WTC11 (cell line): Measurements from ENCODE around the gene SGSH. TPM values are rescaled to one million over a fixed set of nuclear protein-coding genes. Genes with fewer than 3 reads are reported as not detected.
A peak's percentile ranks its signal among the peaks of the same experiment; 100 is the strongest.

Experiments used
- ATAC-seq: fragments of 200-7000 bp; cut with Tn5 transposase; 2 replicates; pipeline ENCODE4 v1.10.0; 2021; ENCODE audit warnings: mild to moderate bottlenecking, moderate library complexity
- CTCF ChIA-PET: fragments of 300-600 bp; sonication (Branson Sonifier 250); formaldehyde crosslinking; loops from one replicate; lab custom pipeline; 2021; ENCODE audit warnings: antibody characterized with exemption; lab: Charles Lee
- POLR2A ChIA-PET: fragments of 350-600 bp; sonication (Branson Sonifier 250); formaldehyde crosslinking; loops from one replicate; lab custom pipeline; 2021; ENCODE audit warnings: antibody characterized with exemption; lab: Charles Lee
- DNase-seq: peaks from one replicate; pipeline ENCODE4 v3.0.0; 2021; ENCODE audit warnings: low spot score
- H3K27ac Mint-ChIP-seq: 2 replicates; pipeline ENCODE4 v1.8.0; 2021; ENCODE audit warnings: mixed read lengths
- H3K27me3 Mint-ChIP-seq: 2 replicates; pipeline ENCODE4 v1.8.0; 2021; ENCODE audit warnings: low read depth, mild to moderate bottlenecking, moderate library complexity, mixed read lengths
- H3K36me3 Mint-ChIP-seq: 2 replicates; pipeline ENCODE4 v1.8.0; 2021; ENCODE audit warnings: mixed read lengths
- H3K4me1 Mint-ChIP-seq: 2 replicates; pipeline ENCODE4 v1.8.0; 2022; ENCODE audit warnings: mixed read lengths
- H3K4me3 Mint-ChIP-seq: 2 replicates; pipeline ENCODE4 v1.8.0; 2021; ENCODE audit warnings: mild to moderate bottlenecking, moderate library complexity, mixed read lengths
- H3K9me3 Mint-ChIP-seq: 2 replicates; pipeline ENCODE4 v1.8.0; 2021; ENCODE audit warnings: mixed read lengths
- CBFB ChIP-seq: sonication (generic); formaldehyde crosslinking; IDR thresholded peaks from 2 replicates; pipeline ENCODE4 v1.8.1; 2022; ENCODE audit warnings: mild to moderate bottlenecking, low read depth, missing genetic modification reagents
- CREB1 ChIP-seq: sonication (generic); formaldehyde crosslinking; IDR thresholded peaks from 2 replicates; pipeline ENCODE4 v1.8.0; 2023; ENCODE audit warnings: mild to moderate bottlenecking, missing genetic modification reagents
- NFATC4 ChIP-seq: fragments of 250-450 bp; sonication (Bioruptor Pico); IDR thresholded peaks from 2 replicates; pipeline ENCODE4 v1.9.0; 2021; ENCODE audit warnings: mild to moderate bottlenecking
- RELA ChIP-seq: sonication (generic); formaldehyde crosslinking; IDR thresholded peaks from 2 replicates; pipeline ENCODE4 v1.8.1; 2022; ENCODE audit warnings: missing genetic modification reagents, mild to moderate bottlenecking, borderline replicate concordance
- SOX15 ChIP-seq: fragments of 250-450 bp; sonication (Bioruptor Pico); IDR thresholded peaks from 2 replicates; pipeline ENCODE4 v1.9.0; 2021; ENCODE audit warnings: mild to moderate bottlenecking
- SP1 ChIP-seq: sonication (generic); formaldehyde crosslinking; conservative IDR thresholded peaks from 2 replicates; pipeline ENCODE4 v1.8.1; 2022; ENCODE audit warnings: missing genetic modification reagents
- TCF7 ChIP-seq: sonication (generic); formaldehyde crosslinking; IDR thresholded peaks from 2 replicates; pipeline ENCODE4 v1.8.0; 2022; ENCODE audit warnings: mild to moderate bottlenecking, low read depth, missing genetic modification reagents, moderate library complexity
- TEAD4 ChIP-seq: sonication (generic); formaldehyde crosslinking; IDR thresholded peaks from 2 replicates; pipeline ENCODE4 v1.8.0; 2022; ENCODE audit warnings: mild to moderate bottlenecking, missing genetic modification reagents
- ZNF263 ChIP-seq: sonication (generic); formaldehyde crosslinking; IDR thresholded peaks from 2 replicates; pipeline ENCODE4 v1.8.1; 2022; ENCODE audit warnings: low read depth, mild to moderate bottlenecking, moderate library complexity, missing genetic modification reagents
- ZNF416 ChIP-seq: fragments of 250-450 bp; sonication (Bioruptor Pico); IDR thresholded peaks from 2 replicates; pipeline ENCODE4 v1.9.0; 2021; ENCODE audit warnings: mild to moderate bottlenecking, inconsistent platforms
- ZNF671 ChIP-seq: fragments of 250-450 bp; sonication (Bioruptor Pico); IDR thresholded peaks from 2 replicates; pipeline ENCODE4 v1.8.0; 2021; ENCODE audit warnings: mild to moderate bottlenecking
- total RNA-seq: library from RNA; stranded (reverse); gene quantifications from 3 replicates; pipeline ENCODE4 v1.2.3, GENCODE V29; 2021
- TF ChIP-seq, protein P1 (sequence below): sonication (generic); formaldehyde crosslinking; IDR thresholded peaks from 2 replicates; pipeline ENCODE4 v1.8.0; 2022; ENCODE audit warnings: missing genetic modification reagents
- TF ChIP-seq, protein P2 (sequence below): fragments of 250-450 bp; sonication (Bioruptor Pico); IDR thresholded peaks from 2 replicates; pipeline ENCODE4 v2.1.2; 2022; ENCODE audit warnings: mild to moderate bottlenecking, moderate library complexity
- TF ChIP-seq, protein P3 (sequence below): sonication (generic); formaldehyde crosslinking; IDR thresholded peaks from 2 replicates; pipeline ENCODE4 v1.8.1; 2023; ENCODE audit warnings: mild to moderate bottlenecking, missing genetic modification reagents
- TF ChIP-seq, protein P4 (sequence below): sonication (generic); formaldehyde crosslinking; conservative IDR thresholded peaks from 2 replicates; pipeline ENCODE4 v1.8.1; 2023; ENCODE audit warnings: mild to moderate bottlenecking, low read depth, missing genetic modification reagents, moderate library complexity
- TF ChIP-seq, protein P5 (sequence below): sonication (generic); formaldehyde crosslinking; IDR thresholded peaks from 2 replicates; pipeline ENCODE4 v1.8.1; 2023; ENCODE audit warnings: mild to moderate bottlenecking, missing genetic modification reagents, borderline replicate concordance

Gene SGSH
- total RNA-seq, 1 experiment from 2014 or later: 27.7 TPM

DNA sequence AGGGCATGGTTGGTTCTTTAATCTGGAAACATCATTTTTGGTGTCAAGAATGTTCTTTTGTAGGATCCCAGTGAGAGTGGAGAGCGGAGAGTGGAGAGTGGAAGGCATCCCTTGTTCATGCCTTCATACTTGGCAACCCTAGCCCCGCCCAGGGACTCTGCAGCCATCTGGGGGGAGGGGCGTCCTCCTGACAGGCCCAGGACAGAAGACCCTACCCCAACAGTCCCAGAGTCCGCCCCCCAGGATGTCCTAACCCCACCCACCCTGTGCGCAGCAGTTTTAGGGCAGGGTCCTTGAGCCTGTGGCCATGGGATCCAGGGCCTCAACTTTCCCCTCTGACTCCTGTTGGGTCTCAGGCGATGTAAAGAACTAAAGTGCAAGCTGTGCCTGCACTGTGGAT, 4.5 kb upstream of the SGSH start (continued):
- TF ChIP-seq, protein P1, sequence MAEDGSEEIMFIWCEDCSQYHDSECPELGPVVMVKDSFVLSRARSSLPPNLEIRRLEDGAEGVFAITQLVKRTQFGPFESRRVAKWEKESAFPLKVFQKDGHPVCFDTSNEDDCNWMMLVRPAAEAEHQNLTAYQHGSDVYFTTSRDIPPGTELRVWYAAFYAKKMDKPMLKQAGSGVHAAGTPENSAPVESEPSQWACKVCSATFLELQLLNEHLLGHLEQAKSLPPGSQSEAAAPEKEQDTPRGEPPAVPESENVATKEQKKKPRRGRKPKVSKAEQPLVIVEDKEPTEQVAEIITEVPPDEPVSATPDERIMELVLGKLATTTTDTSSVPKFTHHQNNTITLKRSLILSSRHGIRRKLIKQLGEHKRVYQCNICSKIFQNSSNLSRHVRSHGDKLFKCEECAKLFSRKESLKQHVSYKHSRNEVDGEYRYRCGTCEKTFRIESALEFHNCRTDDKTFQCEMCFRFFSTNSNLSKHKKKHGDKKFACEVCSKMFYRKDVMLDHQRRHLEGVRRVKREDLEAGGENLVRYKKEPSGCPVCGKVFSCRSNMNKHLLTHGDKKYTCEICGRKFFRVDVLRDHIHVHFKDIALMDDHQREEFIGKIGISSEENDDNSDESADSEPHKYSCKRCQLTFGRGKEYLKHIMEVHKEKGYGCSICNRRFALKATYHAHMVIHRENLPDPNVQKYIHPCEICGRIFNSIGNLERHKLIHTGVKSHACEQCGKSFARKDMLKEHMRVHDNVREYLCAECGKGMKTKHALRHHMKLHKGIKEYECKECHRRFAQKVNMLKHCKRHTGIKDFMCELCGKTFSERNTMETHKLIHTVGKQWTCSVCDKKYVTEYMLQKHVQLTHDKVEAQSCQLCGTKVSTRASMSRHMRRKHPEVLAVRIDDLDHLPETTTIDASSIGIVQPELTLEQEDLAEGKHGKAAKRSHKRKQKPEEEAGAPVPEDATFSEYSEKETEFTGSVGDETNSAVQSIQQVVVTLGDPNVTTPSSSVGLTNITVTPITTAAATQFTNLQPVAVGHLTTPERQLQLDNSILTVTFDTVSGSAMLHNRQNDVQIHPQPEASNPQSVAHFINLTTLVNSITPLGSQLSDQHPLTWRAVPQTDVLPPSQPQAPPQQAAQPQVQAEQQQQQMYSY (CRISPR knock-in tag): no peak
- TF ChIP-seq RELA (CRISPR knock-in tag): no peak
- TF ChIP-seq SOX15 (CRISPR knock-in tag): no peak
- no peak for TF ChIP-seq CBFB (CRISPR knock-in tag)
- no peak for TF ChIP-seq ZNF263 (CRISPR knock-in tag)

DNA sequence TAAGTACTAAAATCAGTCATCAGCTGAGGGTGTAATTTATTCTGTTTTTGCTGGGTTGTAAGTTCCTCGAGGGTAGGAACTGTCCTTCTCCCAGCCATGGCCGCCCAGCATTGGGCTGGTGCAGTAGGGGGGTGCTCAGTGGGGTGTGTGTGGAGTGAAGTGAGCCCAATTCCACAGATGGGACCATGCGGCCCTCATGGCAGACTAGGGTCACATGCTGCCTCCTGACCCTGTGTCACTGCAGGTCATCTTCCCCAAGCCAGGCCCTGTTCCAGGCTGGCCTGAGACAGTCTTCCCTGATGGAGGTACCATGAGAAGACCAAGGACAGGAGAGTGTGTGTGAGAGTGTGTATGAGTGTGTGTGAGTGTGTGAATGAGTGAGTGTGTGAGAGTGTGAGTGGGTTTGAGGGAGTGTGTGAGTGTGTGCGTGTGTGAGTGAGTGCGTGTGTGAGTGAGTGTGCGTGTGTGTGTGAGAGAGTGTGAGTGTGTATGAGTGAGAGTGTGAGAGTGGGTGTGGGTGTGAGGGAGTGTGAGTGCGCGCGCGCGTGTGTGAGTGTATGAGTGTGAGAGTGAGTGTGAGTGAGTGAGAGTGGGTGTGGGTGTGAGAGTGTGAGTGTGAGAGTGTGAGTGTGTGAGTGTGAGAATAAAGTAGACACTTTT, 3.8 kb upstream of the SGSH start:
- H3K27me3 Mint-ChIP-seq: no peaks in the 10 kb centered on the region
- peak overlapping the region; percentile 66 for H3K27ac Mint-ChIP-seq
- POLR2A ChIA-PET: no interaction called here
- no peak overlapping the region for H3K4me3 Mint-ChIP-seq
- H3K4me1 Mint-ChIP-seq: peaks cover 26% of the 10 kb centered on the region
- no peaks in the 10 kb centered on the region for H3K9me3 Mint-ChIP-seq
- TF ChIP-seq TEAD4 (CRISPR knock-in tag) (no peak), NFATC4 (CRISPR knock-in tag) (no peak), SP1 (no peak)
- TF ChIP-seq, protein P2, sequence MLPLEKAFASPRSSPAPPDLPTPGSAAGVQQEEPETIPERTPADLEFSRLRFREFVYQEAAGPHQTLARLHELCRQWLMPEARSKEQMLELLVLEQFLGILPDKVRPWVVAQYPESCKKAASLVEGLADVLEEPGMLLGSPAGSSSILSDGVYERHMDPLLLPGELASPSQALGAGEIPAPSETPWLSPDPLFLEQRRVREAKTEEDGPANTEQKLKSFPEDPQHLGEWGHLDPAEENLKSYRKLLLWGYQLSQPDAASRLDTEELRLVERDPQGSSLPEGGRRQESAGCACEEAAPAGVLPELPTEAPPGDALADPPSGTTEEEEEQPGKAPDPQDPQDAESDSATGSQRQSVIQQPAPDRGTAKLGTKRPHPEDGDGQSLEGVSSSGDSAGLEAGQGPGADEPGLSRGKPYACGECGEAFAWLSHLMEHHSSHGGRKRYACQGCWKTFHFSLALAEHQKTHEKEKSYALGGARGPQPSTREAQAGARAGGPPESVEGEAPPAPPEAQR (CRISPR knock-in tag): no peak
- TF ChIP-seq, protein P3, sequence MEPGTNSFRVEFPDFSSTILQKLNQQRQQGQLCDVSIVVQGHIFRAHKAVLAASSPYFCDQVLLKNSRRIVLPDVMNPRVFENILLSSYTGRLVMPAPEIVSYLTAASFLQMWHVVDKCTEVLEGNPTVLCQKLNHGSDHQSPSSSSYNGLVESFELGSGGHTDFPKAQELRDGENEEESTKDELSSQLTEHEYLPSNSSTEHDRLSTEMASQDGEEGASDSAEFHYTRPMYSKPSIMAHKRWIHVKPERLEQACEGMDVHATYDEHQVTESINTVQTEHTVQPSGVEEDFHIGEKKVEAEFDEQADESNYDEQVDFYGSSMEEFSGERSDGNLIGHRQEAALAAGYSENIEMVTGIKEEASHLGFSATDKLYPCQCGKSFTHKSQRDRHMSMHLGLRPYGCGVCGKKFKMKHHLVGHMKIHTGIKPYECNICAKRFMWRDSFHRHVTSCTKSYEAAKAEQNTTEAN (CRISPR knock-in tag): peak; percentile 96
- TF ChIP-seq, all 79 proteins: peak for 1
- DNase-seq (no peak), ATAC-seq (no peak)
- peaks cover 4% of the 10 kb centered on the region; the same call in 1 of the 2 replicates for H3K36me3 Mint-ChIP-seq
- CTCF ChIA-PET: no interaction called here

DNA sequence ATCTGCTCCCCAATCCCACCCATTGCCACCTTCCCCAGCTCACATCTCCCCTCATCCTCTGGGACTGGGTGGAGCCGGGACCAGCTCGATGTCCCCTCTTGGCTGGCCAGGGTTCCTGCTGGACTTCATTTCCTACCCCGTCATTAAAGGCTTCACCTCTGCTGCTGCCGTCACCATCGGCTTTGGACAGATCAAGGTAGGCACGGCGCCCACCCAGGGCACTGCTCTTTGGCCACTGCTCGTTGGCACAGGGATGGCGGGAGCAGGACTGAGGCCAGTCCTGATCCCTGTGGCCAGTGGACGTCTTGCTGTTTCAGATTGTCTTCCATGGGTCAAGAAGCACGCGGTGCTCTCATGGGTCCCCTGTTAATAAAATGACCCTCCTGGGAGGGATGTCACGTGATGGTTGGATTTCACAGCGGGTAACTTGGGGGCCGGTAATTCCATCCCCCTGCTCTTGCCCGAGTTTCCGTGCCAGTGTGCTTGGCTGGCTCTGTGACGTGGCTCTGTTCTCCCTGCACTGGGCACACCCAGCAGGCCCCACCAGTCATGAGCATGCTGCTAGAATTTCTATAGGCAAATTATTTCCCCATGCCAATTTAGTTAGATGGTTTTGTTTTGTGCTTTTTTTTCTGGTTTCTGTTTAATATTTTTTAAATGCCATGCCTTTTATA, 3.1 kb upstream of the SGSH start:
- ChIA-PET POLR2A (no interaction called here), CTCF (interaction anchor here (1.6 kb wide), 1 partner anchor 138 kb away, joined by 3 read pairs; no protein-coding TSS in a partner anchor)
- H3K36me3 Mint-ChIP-seq: no peaks in the 10 kb centered on the region; the same call in 1 of the 2 replicates
- H3K4me3 Mint-ChIP-seq: no peak overlapping the region
- no peak overlapping the region for H3K27ac Mint-ChIP-seq
- H3K4me1 Mint-ChIP-seq: peaks cover 26% of the 10 kb centered on the region
- no peaks in the 10 kb centered on the region for H3K27me3 Mint-ChIP-seq
- ATAC-seq (no peak), DNase-seq (no peak)
- no peaks in the 10 kb centered on the region for H3K9me3 Mint-ChIP-seq
- TF ChIP-seq, protein P4, sequence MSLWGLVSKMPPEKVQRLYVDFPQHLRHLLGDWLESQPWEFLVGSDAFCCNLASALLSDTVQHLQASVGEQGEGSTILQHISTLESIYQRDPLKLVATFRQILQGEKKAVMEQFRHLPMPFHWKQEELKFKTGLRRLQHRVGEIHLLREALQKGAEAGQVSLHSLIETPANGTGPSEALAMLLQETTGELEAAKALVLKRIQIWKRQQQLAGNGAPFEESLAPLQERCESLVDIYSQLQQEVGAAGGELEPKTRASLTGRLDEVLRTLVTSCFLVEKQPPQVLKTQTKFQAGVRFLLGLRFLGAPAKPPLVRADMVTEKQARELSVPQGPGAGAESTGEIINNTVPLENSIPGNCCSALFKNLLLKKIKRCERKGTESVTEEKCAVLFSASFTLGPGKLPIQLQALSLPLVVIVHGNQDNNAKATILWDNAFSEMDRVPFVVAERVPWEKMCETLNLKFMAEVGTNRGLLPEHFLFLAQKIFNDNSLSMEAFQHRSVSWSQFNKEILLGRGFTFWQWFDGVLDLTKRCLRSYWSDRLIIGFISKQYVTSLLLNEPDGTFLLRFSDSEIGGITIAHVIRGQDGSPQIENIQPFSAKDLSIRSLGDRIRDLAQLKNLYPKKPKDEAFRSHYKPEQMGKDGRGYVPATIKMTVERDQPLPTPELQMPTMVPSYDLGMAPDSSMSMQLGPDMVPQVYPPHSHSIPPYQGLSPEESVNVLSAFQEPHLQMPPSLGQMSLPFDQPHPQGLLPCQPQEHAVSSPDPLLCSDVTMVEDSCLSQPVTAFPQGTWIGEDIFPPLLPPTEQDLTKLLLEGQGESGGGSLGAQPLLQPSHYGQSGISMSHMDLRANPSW (CRISPR knock-in tag): no peak
- TF ChIP-seq, protein P3 (CRISPR knock-in tag): no peak
- no peak for TF ChIP-seq ZNF263 (CRISPR knock-in tag)
- no peak for TF ChIP-seq TCF7 (CRISPR knock-in tag)
- no peak for TF ChIP-seq ZNF671 (CRISPR knock-in tag)
- no peak for TF ChIP-seq CREB1 (CRISPR knock-in tag)
- TF ChIP-seq, protein P5, sequence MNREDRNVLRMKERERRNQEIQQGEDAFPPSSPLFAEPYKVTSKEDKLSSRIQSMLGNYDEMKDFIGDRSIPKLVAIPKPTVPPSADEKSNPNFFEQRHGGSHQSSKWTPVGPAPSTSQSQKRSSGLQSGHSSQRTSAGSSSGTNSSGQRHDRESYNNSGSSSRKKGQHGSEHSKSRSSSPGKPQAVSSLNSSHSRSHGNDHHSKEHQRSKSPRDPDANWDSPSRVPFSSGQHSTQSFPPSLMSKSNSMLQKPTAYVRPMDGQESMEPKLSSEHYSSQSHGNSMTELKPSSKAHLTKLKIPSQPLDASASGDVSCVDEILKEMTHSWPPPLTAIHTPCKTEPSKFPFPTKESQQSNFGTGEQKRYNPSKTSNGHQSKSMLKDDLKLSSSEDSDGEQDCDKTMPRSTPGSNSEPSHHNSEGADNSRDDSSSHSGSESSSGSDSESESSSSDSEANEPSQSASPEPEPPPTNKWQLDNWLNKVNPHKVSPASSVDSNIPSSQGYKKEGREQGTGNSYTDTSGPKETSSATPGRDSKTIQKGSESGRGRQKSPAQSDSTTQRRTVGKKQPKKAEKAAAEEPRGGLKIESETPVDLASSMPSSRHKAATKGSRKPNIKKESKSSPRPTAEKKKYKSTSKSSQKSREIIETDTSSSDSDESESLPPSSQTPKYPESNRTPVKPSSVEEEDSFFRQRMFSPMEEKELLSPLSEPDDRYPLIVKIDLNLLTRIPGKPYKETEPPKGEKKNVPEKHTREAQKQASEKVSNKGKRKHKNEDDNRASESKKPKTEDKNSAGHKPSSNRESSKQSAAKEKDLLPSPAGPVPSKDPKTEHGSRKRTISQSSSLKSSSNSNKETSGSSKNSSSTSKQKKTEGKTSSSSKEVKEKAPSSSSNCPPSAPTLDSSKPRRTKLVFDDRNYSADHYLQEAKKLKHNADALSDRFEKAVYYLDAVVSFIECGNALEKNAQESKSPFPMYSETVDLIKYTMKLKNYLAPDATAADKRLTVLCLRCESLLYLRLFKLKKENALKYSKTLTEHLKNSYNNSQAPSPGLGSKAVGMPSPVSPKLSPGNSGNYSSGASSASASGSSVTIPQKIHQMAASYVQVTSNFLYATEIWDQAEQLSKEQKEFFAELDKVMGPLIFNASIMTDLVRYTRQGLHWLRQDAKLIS (CRISPR knock-in tag): no peak
- TF ChIP-seq ZNF416 (CRISPR knock-in tag): no peak
